A549 (cell line): Measurements from ENCODE around the gene TMTC1.

Source experiments
- CEBPB ChIP-seq, 2 experiments: fragments of >200 bp in 1 of 2; sonication (Bioruptor Twin) in 1 of 2; formaldehyde crosslinking in 1 of 2; IDR thresholded peaks; 2 replicates each; pipeline ENCODE4 v1.6.1; 2012 to 2016
- CTCF ChIP-seq: fragments of >200 bp; sonication (Bioruptor Twin); formaldehyde crosslinking; IDR thresholded peaks from 3 replicates; pipeline ENCODE4 v1.5.1; 2016
- KDM1A ChIP-seq: fragments of 200-600 bp; sonication (generic); IDR thresholded peaks from 2 replicates; pipeline ENCODE4 v1.6.1; 2016; ENCODE audit warnings: low read depth, mild to moderate bottlenecking
- MAX ChIP-seq: IDR thresholded peaks from 2 replicates; pipeline ENCODE4 v1.6.1; 2012
- MAZ ChIP-seq: fragments of 150-350 bp; IDR thresholded peaks from 2 replicates; pipeline ENCODE4 v1.6.1; 2014; ENCODE audit warnings: antibody characterized with exemption, low read depth, low read length, borderline replicate concordance

GRCh38 chr12:29660847-29661246, 122.9 kb downstream of the TMTC1 start:
- TF ChIP-seq CTCF (no peak), CEBPB (IDR thresholded peaks at IDR 0.05) (no peak), MAZ (no peak), KDM1A (no peak), MAX (no peak)
